KBM-7 (cell line): ENCODE results near the gene METTL22.
A peak's percentile ranks its signal among the peaks of the same experiment; 100 is the strongest.

ENCODE experiments used
- DNase-seq: peaks from one replicate; pipeline ENCODE4 v3.0.0-alpha.2; 2015
- in situ Hi-C: fragments of 300-500 bp; cut with MboI; formaldehyde crosslinking; loops from 2 replicates; pipeline ENCODE4 v1.14.3; 2020; ENCODE audit warnings: low sequenced_read_pairs, low pct_unique_long_range_greater_than_20kb, mixed read lengths

The METTL22 gene, protein sequence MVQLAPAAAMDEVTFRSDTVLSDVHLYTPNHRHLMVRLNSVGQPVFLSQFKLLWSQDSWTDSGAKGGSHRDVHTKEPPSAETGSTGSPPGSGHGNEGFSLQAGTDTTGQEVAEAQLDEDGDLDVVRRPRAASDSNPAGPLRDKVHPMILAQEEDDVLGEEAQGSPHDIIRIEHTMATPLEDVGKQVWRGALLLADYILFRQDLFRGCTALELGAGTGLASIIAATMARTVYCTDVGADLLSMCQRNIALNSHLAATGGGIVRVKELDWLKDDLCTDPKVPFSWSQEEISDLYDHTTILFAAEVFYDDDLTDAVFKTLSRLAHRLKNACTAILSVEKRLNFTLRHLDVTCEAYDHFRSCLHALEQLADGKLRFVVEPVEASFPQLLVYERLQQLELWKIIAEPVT

GRCh38 chr16:8621572-8622314 lies at the start of gene METTL22:
Gene METTL22, plus strand, starts transcription at chr16:8621698. Its CDS starts 3,968 bp downstream, at chr16:8625666.
- in situ Hi-C loops, result no loop called here
- DNase-seq, result peak; percentile 86

GRCh38 chr16:8572063-8572918 lies 49.2 kb upstream of the METTL22 start:
- in situ Hi-C loops, result loop anchor here (25.0 kb wide), 1 partner anchor 215 kb away; the partner anchor contains the start of genes PMM2 and TMEM186
- DNase-seq, result no peak

DNA sequence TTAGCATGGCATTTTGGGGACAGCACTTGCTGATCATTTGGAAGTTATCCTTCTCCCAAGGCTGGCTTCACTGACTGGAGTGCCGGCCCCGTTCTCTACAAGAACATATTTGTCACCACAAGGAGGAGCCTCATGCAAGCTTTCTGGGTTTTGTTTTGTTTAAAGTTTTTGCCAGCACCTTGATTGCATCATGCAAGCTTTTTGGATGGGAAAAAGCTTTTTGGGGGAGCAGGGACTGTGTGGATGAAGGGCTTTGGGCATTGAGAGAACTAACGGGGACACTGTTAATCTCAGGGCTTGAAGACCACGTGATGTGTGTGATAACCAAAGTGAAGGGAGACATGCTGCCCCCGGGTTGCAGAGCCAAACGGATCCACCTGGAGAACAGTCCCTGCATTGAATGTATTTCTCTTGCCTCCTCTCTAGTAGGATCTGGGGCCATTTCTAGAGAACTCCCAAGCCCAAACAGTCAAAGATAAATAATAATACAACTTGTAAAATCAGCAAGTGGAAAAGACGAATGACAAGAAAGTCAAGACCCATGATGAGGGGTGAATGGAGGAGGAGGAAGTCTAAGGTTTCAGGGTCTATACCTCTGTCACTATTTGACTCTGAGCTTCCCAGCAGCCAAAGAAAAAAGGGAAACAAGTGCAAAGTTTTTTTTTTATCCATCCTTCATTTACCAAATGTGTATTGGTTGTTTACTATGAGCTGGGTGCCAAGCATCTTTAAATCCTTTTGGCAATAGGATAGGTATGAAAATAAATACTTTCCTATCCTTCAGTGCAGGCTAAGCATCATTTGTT lies 48.4 kb upstream of the METTL22 start:
- in situ Hi-C loops, result loop anchor here (25.0 kb wide), 1 partner anchor 214 kb away; the partner anchor contains the start of genes PMM2 and TMEM186
- peak; percentile 70 for DNase-seq

DNA sequence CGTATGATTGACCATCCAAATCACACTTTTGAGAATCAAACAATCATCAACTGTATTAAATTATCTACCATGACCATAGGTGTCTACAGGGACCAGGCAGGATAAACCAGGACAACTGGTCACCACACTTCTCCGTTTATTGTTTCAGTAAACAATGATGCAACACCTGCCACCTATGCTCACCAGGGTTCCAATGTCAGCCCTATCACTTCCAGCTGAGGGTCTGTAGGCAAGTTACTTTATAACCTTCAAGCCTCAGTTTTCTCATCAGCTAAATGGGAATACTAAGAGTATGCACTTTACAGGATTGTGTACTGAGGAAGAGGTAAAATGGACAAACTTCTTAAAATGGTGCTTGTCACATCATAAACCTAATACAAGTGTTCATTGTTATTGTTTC lies 46.1 kb upstream of the METTL22 start:
- in situ Hi-C loops, result no loop called here
- DNase-seq, result no peak

GRCh38 chr16:8576141-8577004 lies 45.1 kb upstream of the METTL22 start:
- no peak for DNase-seq
- in situ Hi-C loops, result no loop called here

DNA sequence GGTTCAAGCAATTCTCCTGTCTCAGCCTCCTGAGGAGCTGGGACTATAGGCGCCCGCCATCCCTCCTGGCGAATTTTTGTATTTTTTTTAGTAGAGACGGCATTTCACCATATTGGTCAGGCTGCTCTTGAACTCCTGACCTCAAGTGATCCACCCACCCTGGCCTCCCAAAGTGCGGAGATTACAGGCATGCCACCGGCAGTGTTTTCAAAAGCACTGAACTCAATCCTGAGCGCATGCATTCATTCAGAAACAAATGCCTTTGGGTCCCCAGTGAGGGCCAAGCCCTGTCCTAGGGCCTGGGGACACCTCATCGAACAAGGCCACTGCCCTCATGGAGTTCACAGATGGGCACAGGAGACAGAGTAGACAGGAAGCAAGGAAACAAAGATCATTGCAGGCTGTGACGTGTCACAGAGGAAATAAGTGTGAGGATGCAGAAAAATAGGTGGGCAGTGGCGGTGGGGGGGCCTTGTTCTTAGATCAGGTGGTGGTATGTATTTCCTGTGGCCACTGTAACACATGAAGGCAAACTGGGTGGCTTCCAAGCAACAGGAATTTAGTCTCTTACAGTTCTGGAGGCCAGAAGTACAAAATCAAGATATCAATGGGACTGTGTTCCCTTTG lies 43.7 kb upstream of the METTL22 start:
- in situ Hi-C loops, result no loop called here
- DNase-seq, result no peak

DNA sequence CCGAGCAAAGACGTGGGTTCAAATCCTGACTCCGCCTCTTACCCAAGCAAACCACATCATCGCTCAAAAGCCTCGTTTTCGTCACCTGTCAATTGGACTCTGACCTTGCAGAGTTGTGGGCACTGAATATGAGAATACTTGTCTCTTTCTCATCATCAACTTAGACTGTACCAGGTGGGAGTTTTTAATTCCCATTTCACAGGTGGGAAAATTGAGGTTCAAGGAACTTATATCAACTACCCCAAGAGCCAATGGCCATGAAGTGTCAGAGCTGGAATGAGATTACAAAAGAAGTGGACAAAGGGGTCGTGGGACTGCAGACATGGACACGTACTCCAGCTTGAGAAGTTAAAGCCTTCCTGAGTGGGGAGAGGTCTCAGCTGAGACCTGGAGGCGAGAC lies 41.9 kb upstream of the METTL22 start:
- in situ Hi-C loops, result no loop called here
- no peak for DNase-seq

- peak; percentile 82 for DNase-seq
- in situ Hi-C loops, result no loop called here
These were observed 39.5 kb upstream of the METTL22 start for GRCh38 chr16:8581831-8582580.

GRCh38 chr16:8583199-8583598 lies 38.3 kb upstream of the METTL22 start:
- in situ Hi-C loops, result no loop called here
- no peak for DNase-seq

- in situ Hi-C loops, result no loop called here
- DNase-seq, result no peak
These were observed 37.8 kb upstream of the METTL22 start for GRCh38 chr16:8583732-8584131.

DNA sequence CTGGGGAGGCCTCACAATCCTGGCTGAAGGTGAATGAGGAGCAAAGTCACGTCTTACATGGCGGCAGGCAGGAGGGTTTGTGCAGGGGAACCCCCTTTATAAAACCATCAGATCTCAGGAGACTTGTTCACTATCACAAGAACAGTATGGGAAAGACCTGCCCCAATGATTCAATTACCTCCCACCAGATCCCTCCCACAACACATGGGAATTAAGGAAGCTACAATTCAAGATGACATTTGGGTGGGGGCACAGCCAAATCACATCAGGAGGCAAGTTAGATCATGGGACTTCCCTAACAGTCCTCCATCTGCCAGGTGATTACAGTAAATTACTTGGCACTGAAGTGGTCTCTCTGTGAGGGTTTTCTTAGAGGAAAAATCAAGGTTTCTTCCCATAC lies 36.5 kb upstream of the METTL22 start:
- in situ Hi-C loops, result no loop called here
- no peak for DNase-seq

DNA sequence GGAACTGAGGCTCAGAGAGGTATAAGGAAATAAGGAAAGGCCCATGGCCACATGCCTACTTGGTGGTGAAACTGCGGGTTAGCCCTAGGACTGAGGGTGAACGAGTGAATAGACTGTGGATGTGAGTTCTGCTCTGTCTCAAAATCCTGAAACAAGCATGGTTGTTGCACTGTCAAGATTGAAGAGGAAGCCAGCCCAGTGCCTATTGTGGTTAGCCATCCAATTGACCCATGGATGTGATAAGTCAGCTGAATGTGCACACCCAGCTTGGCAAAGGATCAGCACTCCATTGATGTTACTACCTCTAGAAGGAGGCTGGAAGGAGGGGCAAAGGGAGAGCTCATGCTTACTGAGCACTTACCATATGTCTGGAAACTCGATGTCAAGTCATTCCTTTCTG lies 35.6 kb upstream of the METTL22 start:
- no peak for DNase-seq
- in situ Hi-C loops, result no loop called here

- in situ Hi-C loops, result no loop called here
- DNase-seq, result no peak
These were observed 34.4 kb upstream of the METTL22 start for GRCh38 chr16:8587065-8587464.

DNA sequence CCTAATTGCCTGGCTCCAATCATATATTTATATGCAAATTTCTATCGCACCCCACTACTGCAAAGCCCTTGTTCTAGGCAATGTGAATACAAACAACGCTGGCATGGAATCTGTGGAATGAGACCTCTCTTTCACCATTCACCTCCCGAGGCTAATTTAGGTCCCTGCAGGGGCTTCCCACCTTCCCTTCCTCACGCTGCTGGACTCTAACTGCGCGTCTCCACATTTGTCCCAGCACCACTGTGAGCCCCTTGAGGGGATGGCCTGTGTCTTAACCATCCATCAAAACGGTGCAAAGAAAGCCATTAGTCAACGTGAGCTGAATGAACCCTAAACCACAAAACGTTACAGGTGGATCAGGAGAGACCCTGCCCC lies 32.8 kb upstream of the METTL22 start:
- in situ Hi-C loops, result no loop called here
- DNase-seq, result no peak

- DNase-seq, result no peak
- in situ Hi-C loops, result no loop called here
These were observed 32.2 kb upstream of the METTL22 start for GRCh38 chr16:8589057-8589899.
